NCI-H1694 treated with DMSO at 0.1 percent for 48 hours (cell line): Measurements from ENCODE around the gene LPGAT1.

Source experiments
- DNase-seq: peaks from one replicate; lab custom pipeline; 2025; lab: John Stamatoyannopoulos, UW

LPGAT1 gene

GRCh38 chr1:211762206-211762605 lies 68.4 kb downstream of the LPGAT1 start:
- DNase-seq, result no peak

DNA sequence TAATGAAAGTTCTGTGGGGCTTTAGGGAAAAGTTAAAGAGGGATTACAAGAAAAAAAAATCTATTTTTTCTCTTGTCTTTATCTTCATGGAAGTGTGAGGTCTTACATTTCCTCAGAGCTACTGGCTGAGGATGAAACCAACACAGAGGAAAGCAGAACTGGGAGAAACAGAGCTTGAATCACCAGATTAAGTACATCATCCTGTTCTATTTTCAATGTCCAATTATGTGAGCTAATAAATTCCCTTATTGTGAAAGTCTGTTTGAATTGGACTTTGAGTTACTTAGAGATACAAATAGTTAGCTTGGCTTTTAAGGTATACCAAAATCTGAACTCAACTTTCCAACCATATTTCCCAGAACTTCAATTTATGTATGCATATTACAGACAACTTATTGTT lies 69.2 kb downstream of the LPGAT1 start:
- DNase-seq, result no peak

- DNase-seq, result no peak
These were observed 74.0 kb downstream of the LPGAT1 start for GRCh38 chr1:211756471-211757020.

GRCh38 chr1:211753649-211754251 lies 76.8 kb downstream of the LPGAT1 start:
- DNase-seq, result no peak

DNA sequence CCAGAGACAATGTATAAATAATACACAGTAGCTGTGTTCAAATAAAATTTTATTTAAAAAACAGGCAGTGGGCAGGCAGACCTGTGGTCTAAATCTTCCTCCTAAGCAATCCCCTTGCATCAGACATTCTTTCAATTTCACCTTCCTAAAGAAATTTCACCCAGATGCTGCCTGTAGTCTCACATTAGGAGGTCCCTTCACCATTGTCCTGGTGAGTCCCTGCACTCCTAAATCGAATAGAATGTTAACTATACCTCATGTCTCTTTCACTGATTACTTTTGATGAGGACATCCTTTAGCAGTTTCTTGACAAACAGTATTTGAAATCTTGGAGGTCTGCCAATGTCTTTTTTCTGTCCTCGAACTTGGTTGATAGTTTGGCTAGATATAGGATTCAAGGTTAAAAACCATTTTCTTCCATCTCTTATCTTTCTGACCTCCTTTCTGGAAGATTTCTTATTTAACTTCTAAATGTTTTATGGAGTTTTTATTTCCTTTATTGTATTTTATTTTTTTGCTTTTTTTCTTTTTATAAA lies 77.5 kb downstream of the LPGAT1 start:
- DNase-seq, result no peak

GRCh38 chr1:211752317-211752716 lies 78.2 kb downstream of the LPGAT1 start:
- DNase-seq, result no peak

- no peak for DNase-seq
These were observed 79.1 kb downstream of the LPGAT1 start for GRCh38 chr1:211751438-211751837.

GRCh38 chr1:211750599-211750998 lies 80.0 kb downstream of the LPGAT1 start:
- DNase-seq, result no peak

- DNase-seq, result no peak
These were observed 81.3 kb downstream of the LPGAT1 start for GRCh38 chr1:211749251-211749650.

GRCh38 chr1:211748810-211749209 lies 81.8 kb downstream of the LPGAT1 start:
- DNase-seq, result no peak

DNA sequence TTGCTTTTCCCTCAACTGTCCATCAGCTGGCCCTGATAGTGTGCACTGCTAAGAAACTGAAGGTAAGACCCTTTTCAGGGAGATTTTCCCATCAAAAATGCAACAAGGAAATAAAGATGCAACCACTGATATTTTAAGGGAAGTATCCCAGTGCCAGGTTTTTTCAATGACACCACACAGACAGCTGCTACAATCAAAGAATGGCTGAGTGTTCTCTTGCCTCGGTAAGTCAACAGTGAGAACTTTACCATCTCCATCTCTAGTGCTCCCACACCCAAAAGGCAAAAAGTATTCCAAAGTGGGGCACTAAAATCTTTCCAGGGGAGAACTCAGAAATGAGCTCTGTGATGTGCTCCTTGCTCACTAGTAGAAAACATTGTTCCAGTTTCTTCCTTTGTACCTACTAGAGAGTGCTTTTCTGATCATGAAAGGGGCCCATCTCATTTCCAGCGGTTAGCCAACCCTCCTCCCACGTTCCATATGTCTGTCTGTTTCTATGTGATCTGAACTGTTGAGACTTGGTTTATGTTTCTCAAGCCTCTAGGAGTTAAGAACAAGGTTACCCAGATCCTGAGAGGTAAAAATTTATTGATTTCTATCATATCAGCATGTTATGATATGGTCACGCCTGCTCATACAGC lies 87.6 kb downstream of the LPGAT1 start:
- DNase-seq, result no peak

DNA sequence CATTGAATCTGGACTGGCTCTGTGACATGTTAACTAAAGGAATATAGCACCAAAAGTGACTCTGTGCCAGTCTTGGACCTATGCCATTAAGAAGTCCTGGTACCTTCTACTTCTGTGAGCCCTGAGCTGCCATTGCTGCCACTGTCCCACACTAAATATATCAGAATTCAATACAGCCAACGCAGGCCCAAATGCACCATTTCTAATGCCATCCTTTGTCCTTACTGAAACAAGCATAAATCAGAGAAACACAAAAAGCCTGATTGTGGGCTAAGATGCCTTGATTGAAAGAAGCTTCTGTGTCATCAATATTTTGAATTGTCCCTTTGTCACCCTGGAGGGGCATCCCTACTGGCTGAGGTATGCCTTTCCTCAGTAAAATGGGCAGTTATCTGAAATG lies 88.3 kb downstream of the LPGAT1 start:
- no peak for DNase-seq

- no peak for DNase-seq
These were observed 88.8 kb downstream of the LPGAT1 start for GRCh38 chr1:211741788-211742187.

- DNase-seq, result no peak
These were observed 89.4 kb downstream of the LPGAT1 start for GRCh38 chr1:211741116-211741515.

- DNase-seq, result no peak
These were observed 90.7 kb downstream of the LPGAT1 start for GRCh38 chr1:211739671-211740411.

GRCh38 chr1:211738691-211739301 lies 91.8 kb downstream of the LPGAT1 start:
- no peak for DNase-seq

DNA sequence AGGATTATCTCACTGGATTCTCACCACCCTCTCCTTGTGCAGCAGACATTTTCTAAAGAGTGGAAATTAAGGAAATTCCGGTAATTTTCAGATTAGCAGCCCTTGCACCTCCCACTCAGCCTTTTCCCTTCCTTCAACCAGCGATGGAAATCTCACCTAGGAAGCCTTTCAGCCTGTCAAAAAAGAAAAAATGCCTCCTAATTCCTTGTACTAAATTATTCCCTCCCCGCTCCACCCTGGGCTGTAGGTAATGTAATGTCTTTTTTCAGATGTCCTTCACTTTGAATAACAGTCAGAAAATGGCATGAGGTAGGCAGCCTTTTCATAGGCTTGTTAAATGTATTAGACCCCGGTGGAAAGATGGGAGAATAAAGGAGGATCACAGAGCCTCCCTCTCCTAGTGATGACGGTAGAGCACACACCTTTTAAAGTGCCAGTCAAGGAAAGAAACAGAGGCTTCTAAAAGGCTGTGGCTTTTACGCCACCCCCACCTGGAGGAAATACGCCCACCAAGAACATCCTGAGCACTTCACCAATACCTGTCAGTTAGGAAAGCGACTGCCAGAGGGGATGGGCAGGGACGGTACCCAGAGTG lies 92.4 kb downstream of the LPGAT1 start:
- no peak for DNase-seq

GRCh38 chr1:211737115-211738035 lies 93.2 kb downstream of the LPGAT1 start:
- no peak for DNase-seq

DNA sequence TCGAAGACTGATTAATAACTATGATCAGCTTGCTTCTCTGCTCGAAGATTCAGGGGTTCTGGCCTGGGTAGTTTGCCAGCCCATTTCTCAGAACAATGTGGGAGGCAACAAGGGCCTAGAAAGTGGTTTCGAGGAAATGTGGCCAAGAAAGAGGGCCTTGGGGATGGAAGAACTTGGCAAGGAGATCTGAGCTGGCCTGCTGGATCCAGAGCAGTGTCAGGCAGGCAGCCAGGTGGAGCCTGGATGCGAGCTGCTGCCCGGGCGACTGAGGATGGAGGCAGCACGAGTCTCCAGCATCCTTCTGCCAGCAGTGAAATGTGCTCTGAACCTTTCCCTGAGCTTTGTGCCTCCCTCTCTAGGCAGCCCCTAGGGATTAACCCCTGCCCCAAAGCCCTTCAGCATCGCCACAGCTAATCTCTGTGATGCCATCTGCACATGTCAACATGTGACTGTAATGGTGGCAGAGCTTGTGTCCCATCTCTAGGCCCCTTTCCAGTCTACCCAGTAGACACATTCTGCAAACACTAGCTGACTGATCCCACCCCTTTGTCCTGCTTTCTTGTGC lies 94.1 kb downstream of the LPGAT1 start:
- no peak for DNase-seq
